ENCODE measurements around the gene TMEM184A. TPM values are rescaled to one million over a fixed set of nuclear protein-coding genes. Genes with fewer than 3 reads are reported as not detected.

Gene TMEM184A
- total and polyA plus RNA-seq, 5 donors from 2014 or later, result 0.25 TPM; not detected in 4

GRCh38 chr7:1550846-1551155 lies 5.2 kb downstream of the TMEM184A start:
- H3K4me3 Mint-ChIP-seq, result no peak overlapping the region
- no peaks in the 10 kb centered on the region for H3K9me3 Mint-ChIP-seq
- no peaks in the 10 kb centered on the region for H3K27me3 Mint-ChIP-seq
- Histone ChIP-seq H3K27me3 (ENCODE audit: control insufficient read depth, insufficient read depth, low read length) (no peaks in the 10 kb centered on the region), H3K27ac (ENCODE audit: insufficient read depth, low read length, poor library complexity, severe bottlenecking) (no peak overlapping the region), H3K36me3 (ENCODE audit: control insufficient read depth, insufficient read depth, low read length) (no peaks in the 10 kb centered on the region), H3K4me3 (ENCODE audit: low read depth, low read length) (no peak overlapping the region), H3K9me3 (ENCODE audit: control insufficient read depth in 2 of 2, low read length in 2 of 2) (no peaks in the 10 kb centered on the region), H3K4me1 (ENCODE audit: control insufficient read depth, insufficient read depth, low read length, poor library complexity, severe bottlenecking) (no peaks in the 10 kb centered on the region)
- ATAC-seq (ENCODE audit: low read depth in 2 of 2), result no peak
- peaks cover 0 to 4% (median 1%) of the 10 kb centered on the region in 4 donors for H3K4me1 Mint-ChIP-seq
- no peak overlapping the region for H3K27ac Mint-ChIP-seq
- H3K36me3 Mint-ChIP-seq, result no peaks in the 10 kb centered on the region
- no peak for DNase-seq

GRCh38 chr7:1550005-1550845 lies 5.8 kb downstream of the TMEM184A start:
- Histone ChIP-seq H3K36me3 (ENCODE audit: control insufficient read depth, insufficient read depth, low read length) (no peaks in the 10 kb centered on the region), H3K9me3 (ENCODE audit: control insufficient read depth in 2 of 2, low read length in 2 of 2) (no peaks in the 10 kb centered on the region), H3K4me1 (ENCODE audit: control insufficient read depth, insufficient read depth, low read length, poor library complexity, severe bottlenecking) (no peaks in the 10 kb centered on the region), H3K27me3 (ENCODE audit: control insufficient read depth, insufficient read depth, low read length) (no peaks in the 10 kb centered on the region), H3K4me3 (ENCODE audit: low read depth, low read length) (no peak overlapping the region), H3K27ac (ENCODE audit: insufficient read depth, low read length, poor library complexity, severe bottlenecking) (no peak overlapping the region)
- Mint-ChIP-seq H3K9me3 (no peaks in the 10 kb centered on the region), H3K4me3 (no peak overlapping the region), H3K4me1 (peaks cover 0 to 4% (median 1%) of the 10 kb centered on the region in 4 donors), H3K27me3 (no peaks in the 10 kb centered on the region), H3K36me3 (no peaks in the 10 kb centered on the region), H3K27ac (no peak overlapping the region)
- DNase-seq (no peak), ATAC-seq (ENCODE audit: low read depth in 2 of 2) (no peak)

GRCh38 chr7:1549357-1550004 lies 6.5 kb downstream of the TMEM184A start:
- DNase-seq, result no peak
- H3K27me3 ChIP-seq (ENCODE audit: control insufficient read depth, insufficient read depth, low read length), result no peaks in the 10 kb centered on the region
- Mint-ChIP-seq H3K4me1 (peaks cover 0 to 4% (median 1%) of the 10 kb centered on the region in 4 donors), H3K27me3 (no peaks in the 10 kb centered on the region), H3K27ac (peak overlapping the region in 1 of 3 donors; percentile 32), H3K9me3 (no peaks in the 10 kb centered on the region), H3K4me3 (no peak overlapping the region), H3K36me3 (no peaks in the 10 kb centered on the region)
- no peaks in the 10 kb centered on the region for H3K36me3 ChIP-seq (ENCODE audit: control insufficient read depth, insufficient read depth, low read length)
- no peak overlapping the region for H3K4me3 ChIP-seq (ENCODE audit: low read depth, low read length)
- no peaks in the 10 kb centered on the region for H3K9me3 ChIP-seq (ENCODE audit: control insufficient read depth in 2 of 2, low read length in 2 of 2)
- no peak overlapping the region for H3K27ac ChIP-seq (ENCODE audit: insufficient read depth, low read length, poor library complexity, severe bottlenecking)
- ATAC-seq (ENCODE audit: low read depth in 2 of 2), result no peak
- no peaks in the 10 kb centered on the region for H3K4me1 ChIP-seq (ENCODE audit: control insufficient read depth, insufficient read depth, low read length, poor library complexity, severe bottlenecking)

- no peak overlapping the region for H3K4me3 ChIP-seq (ENCODE audit: low read depth, low read length)
- H3K27me3 ChIP-seq (ENCODE audit: control insufficient read depth, insufficient read depth, low read length), result no peaks in the 10 kb centered on the region
- H3K9me3 Mint-ChIP-seq, result no peaks in the 10 kb centered on the region
- H3K9me3 ChIP-seq (ENCODE audit: control insufficient read depth in 2 of 2, low read length in 2 of 2), result no peaks in the 10 kb centered on the region
- no peak overlapping the region for H3K27ac ChIP-seq (ENCODE audit: insufficient read depth, low read length, poor library complexity, severe bottlenecking)
- H3K27ac Mint-ChIP-seq, result peak overlapping the region in 2 of 3 donors; percentile 32 to 76
- H3K36me3 Mint-ChIP-seq, result no peaks in the 10 kb centered on the region
- ATAC-seq (ENCODE audit: low read depth in 2 of 2), result no peak
- peaks cover 0 to 4% (median 1%) of the 10 kb centered on the region in 4 donors for H3K4me1 Mint-ChIP-seq
- H3K4me1 ChIP-seq (ENCODE audit: control insufficient read depth, insufficient read depth, low read length, poor library complexity, severe bottlenecking), result no peaks in the 10 kb centered on the region
- no peaks in the 10 kb centered on the region for H3K36me3 ChIP-seq (ENCODE audit: control insufficient read depth, insufficient read depth, low read length)
- DNase-seq, result no peak
- H3K4me3 Mint-ChIP-seq, result no peak overlapping the region
- H3K27me3 Mint-ChIP-seq, result no peaks in the 10 kb centered on the region
These were observed 7.1 kb downstream of the TMEM184A start for GRCh38 chr7:1548944-1549343.

- H3K27me3 Mint-ChIP-seq, result no peaks in the 10 kb centered on the region
- no peaks in the 10 kb centered on the region for H3K27me3 ChIP-seq (ENCODE audit: control insufficient read depth, insufficient read depth, low read length)
- peak overlapping the region in 1 of 4 donors; percentile 54 for H3K4me3 Mint-ChIP-seq
- no peaks in the 10 kb centered on the region for H3K36me3 ChIP-seq (ENCODE audit: control insufficient read depth, insufficient read depth, low read length)
- H3K9me3 Mint-ChIP-seq, result no peaks in the 10 kb centered on the region
- peaks cover 0 to 4% (median 1%) of the 10 kb centered on the region in 4 donors for H3K4me1 Mint-ChIP-seq
- no peak overlapping the region for H3K4me3 ChIP-seq (ENCODE audit: low read depth, low read length)
- peak in 1 of 2 donors; percentile 20 for ATAC-seq (ENCODE audit: low read depth in 2 of 2)
- no peaks in the 10 kb centered on the region for H3K4me1 ChIP-seq (ENCODE audit: control insufficient read depth, insufficient read depth, low read length, poor library complexity, severe bottlenecking)
- H3K27ac ChIP-seq (ENCODE audit: insufficient read depth, low read length, poor library complexity, severe bottlenecking), result no peak overlapping the region
- H3K9me3 ChIP-seq (ENCODE audit: control insufficient read depth in 2 of 2, low read length in 2 of 2), result no peaks in the 10 kb centered on the region
- H3K36me3 Mint-ChIP-seq, result no peaks in the 10 kb centered on the region
- DNase-seq, result peak in 1 of 3 donors; percentile 26
- no peak overlapping the region for H3K27ac Mint-ChIP-seq
These were observed 7.6 kb downstream of the TMEM184A start for GRCh38 chr7:1548438-1548831.

- Mint-ChIP-seq H3K27me3 (no peaks in the 10 kb centered on the region), H3K9me3 (no peaks in the 10 kb centered on the region), H3K27ac (no peak overlapping the region), H3K4me3 (peak overlapping the region in 1 of 4 donors; percentile 54), H3K4me1 (peaks cover 0 to 4% (median 1%) of the 10 kb centered on the region in 4 donors), H3K36me3 (no peaks in the 10 kb centered on the region)
- Histone ChIP-seq H3K27me3 (ENCODE audit: control insufficient read depth, insufficient read depth, low read length) (no peaks in the 10 kb centered on the region), H3K4me1 (ENCODE audit: control insufficient read depth, insufficient read depth, low read length, poor library complexity, severe bottlenecking) (no peaks in the 10 kb centered on the region), H3K4me3 (ENCODE audit: low read depth, low read length) (no peak overlapping the region), H3K36me3 (ENCODE audit: control insufficient read depth, insufficient read depth, low read length) (peaks cover 3% of the 10 kb centered on the region), H3K9me3 (ENCODE audit: control insufficient read depth in 2 of 2, low read length in 2 of 2) (no peaks in the 10 kb centered on the region), H3K27ac (ENCODE audit: insufficient read depth, low read length, poor library complexity, severe bottlenecking) (no peak overlapping the region)
- DNase-seq (no peak), ATAC-seq (ENCODE audit: low read depth in 2 of 2) (no peak)
These were observed 8.1 kb downstream of the TMEM184A start for GRCh38 chr7:1547777-1548437.

GRCh38 chr7:1546909-1547776 lies 8.9 kb downstream of the TMEM184A start:
- no peaks in the 10 kb centered on the region for H3K9me3 ChIP-seq (ENCODE audit: control insufficient read depth in 2 of 2, low read length in 2 of 2)
- Mint-ChIP-seq H3K9me3 (no peaks in the 10 kb centered on the region), H3K36me3 (no peaks in the 10 kb centered on the region), H3K4me3 (no peak overlapping the region), H3K4me1 (peaks cover 0 to 4% (median 1%) of the 10 kb centered on the region in 4 donors), H3K27me3 (no peaks in the 10 kb centered on the region), H3K27ac (no peak overlapping the region)
- no peaks in the 10 kb centered on the region for H3K4me1 ChIP-seq (ENCODE audit: control insufficient read depth, insufficient read depth, low read length, poor library complexity, severe bottlenecking)
- H3K4me3 ChIP-seq (ENCODE audit: low read depth, low read length), result no peak overlapping the region
- H3K36me3 ChIP-seq (ENCODE audit: control insufficient read depth, insufficient read depth, low read length), result peaks cover 7% of the 10 kb centered on the region
- no peak for ATAC-seq (ENCODE audit: low read depth in 2 of 2)
- no peak for DNase-seq
- no peaks in the 10 kb centered on the region for H3K27me3 ChIP-seq (ENCODE audit: control insufficient read depth, insufficient read depth, low read length)
- H3K27ac ChIP-seq (ENCODE audit: insufficient read depth, low read length, poor library complexity, severe bottlenecking), result no peak overlapping the region
